HG02759 (cell line): ENCODE measurements around the gene NTNG1.
A peak's percentile ranks its signal among the peaks of the same experiment; 100 is the strongest.

Experiments used
- ATAC-seq: cut with Tn5 transposase; IDR thresholded peaks from one replicate; pipeline ENCODE4 v1.9.1; 2021; ENCODE audit warnings: mild to moderate bottlenecking, moderate library complexity; ENCODE audit not compliant: unreplicated experiment

Gene NTNG1

DNA sequence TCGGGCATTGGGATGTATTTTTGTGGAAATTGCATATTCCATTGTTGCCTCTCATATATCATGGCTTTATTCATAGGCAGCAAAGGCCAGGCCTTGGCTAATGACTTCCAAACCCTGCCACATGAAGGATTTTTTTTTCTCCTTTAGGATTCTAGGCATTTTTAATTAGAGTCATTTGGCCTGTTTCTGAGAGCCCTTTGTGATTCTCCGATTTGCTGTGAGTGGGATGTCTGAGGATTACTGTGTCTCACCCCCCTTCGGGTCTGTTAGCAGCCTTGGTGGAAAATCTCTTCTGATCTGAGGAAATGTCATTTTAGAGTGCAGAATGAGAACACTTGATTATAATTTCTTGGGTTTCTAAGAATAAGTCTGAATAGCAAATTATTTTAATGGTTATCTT, 253.5 kb downstream of the NTNG1 start:
- no peak for ATAC-seq

DNA sequence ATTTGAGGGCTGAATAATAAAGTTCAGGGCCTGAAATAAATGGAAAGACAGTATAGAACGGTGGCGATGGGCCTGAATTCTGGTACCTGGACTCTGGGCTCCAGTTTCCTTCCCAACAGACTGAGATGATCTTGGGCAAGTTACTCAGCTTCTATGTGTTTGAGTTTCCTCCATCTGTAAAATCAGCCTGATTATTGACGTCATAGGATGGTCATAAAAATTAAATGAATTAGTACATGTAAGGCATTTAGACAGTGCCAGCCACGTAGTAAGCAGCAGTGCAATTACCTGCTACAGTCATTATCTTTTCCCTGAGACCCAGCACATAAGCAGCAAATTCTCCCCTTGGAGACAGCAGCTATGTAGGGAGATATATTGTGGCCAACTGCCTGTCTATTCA, 260.9 kb downstream of the NTNG1 start:
- no peak for ATAC-seq

DNA sequence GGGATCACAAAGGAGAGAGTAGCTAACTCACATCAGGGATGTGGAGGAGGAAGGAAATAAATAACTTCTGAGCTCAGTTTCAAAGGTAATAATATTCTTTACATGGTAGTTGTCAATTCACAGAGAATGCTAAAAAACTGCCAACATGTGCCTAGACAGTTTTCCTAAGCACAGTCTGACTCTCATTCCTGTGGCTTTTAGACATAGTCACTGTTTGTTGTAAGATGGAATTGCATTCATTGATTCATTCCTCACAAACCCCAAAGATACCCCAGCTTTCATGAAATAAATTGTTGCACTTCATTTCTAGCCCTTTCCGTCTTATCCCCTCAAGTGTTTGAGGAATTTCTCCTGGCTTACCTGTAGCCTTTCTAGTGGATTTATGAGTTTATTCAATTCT, 263.9 kb downstream of the NTNG1 start:
- no peak for ATAC-seq

DNA sequence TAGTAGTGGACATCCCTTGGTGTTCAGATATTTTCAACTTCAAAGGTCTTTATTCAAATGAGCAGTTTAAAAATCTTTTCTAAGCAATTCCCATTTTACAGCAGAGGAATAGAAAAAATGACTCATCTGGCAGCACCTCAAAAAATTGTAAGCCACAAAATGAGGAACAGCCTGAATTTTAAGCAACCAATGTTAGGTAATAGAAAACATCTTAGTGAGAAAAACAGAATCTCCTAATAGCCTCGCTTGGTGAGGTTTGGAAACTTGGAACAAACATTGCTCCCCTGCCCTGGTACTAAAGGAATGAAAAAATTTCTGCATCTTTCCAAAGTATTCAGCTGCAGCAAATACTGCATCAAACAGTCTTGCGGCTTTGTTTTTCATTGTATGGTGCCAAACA, 264.4 kb downstream of the NTNG1 start:
- no peak for ATAC-seq

DNA sequence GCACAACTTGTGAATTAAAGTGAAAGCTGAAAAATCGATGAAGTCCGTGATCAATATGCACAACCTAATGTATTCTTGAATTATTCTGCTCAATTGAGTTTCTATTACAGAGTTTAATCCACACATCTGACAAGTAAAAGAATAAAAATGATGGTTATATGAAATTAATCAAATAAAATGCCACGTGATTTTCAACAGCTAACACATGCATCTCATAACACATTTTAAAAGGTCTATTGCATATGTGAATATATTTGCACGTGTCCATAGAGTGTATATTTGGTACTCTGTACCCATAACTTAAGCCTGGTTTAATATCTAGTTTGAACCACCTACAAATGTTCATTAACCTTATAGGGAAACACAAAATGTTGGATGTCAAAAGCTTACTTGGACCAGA, 266.2 kb downstream of the NTNG1 start:
- no peak for ATAC-seq

DNA sequence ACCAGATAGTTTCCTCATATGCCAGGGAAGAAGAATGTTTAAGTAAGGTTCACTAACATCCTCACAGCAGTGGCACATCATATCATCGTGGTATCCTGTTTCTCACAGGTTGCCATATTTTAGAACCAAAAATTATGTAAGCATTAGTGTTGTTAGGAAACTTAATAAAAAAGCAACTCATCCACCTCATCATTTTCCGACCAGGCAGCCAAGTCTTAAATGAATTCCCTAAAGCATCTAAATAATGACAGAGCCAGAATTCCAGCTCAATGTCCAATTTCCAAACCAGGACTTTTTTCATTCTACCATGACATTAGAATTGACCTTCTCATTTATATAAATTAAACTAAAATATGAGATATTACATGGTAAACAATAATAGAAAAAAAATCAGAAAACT, 272.7 kb downstream of the NTNG1 start:
- ATAC-seq: no peak

DNA sequence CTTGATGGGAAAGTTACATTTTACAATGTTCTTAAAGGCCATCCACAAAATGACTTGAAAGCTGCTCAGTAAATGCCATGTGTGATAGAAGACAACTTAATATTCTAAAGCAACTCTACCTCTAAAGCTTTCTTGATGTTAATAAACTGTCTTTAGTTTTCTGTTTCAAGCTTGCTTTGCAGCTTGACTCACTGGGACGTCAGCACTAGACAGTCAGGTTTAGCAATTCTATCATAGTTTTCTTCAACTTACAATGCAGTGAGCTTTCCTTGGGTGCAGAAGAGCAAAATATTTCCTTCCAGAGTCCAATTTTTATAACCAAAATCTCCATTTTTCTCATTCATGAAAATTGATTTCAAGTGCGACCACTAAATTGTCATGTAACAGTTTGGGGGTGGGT, 273.1 kb downstream of the NTNG1 start:
- ATAC-seq: no peak

DNA sequence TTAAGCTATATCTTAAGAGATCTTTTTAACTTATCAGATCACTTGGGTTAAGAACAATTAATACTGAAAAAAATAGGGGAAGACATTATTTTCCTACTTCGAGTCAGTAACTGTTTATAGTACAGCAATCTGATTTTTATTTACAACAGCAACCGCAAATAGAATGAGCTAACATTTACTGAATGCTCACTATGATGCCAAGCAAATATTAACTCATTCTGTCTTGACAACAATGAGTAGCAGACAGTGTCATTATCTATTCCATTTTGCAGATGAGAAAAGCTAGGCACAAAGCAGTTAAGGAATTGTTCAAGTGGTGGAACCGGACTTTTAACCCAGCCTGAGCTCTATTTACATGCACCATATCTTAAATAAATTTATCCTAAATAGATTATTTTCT, 273.7 kb downstream of the NTNG1 start:
- ATAC-seq: no peak

DNA sequence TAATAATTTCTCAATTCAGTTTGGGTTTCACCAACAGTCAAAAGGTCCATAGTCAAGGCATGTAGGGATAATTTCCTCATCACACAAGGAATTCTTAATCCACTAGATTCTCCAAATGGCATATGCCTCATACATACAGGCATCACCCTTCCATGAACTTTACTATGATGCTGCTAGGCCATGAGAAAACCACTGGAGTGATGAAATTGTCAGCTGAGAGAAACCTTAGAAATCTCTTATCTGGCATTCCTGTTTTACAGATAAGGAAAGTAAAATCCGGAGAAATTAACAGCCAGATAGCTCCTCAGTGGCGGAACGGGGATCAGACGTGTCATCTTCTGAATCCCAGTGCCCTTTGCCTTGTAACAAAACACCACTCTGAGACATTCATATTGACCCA, 274.4 kb downstream of the NTNG1 start:
- ATAC-seq: no peak

DNA sequence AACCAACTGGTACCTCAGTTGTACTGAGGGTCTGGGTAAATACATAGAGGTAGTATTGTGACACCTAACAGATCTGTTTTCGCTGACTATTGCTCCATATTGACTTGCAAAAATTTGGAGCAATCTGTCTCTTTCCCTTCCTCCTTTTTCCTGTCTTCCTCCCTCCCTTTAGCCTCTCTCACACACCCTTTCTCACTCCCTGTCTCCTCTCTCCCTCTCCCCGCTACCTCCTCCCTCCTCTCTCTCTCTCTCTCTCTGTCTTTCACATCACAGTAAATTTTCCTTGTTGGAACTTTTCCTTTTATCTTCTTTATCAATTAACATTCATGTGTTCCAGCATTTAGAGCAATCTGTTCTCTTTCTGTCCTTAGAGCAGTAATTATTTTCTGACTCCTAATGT, 278.2 kb downstream of the NTNG1 start:
- ATAC-seq: no peak

DNA sequence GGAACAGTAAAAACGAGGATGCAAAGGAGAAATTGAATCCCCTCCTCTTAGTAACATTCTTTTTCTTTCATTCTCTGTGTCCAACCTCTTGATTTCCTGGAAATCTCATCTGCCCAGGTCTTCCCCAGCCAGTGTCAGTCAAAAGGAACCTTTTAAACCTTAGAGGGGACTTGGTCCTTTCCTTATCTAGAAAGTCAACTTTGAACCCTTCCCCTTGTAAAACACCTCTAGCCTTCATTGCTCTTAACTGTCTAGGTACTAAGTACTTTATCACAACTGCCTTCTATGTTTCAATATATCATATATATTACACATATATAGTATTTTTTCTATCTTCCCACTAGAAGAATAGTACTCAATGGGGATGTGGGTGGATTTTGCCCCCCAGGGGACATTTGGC, 282.1 kb downstream of the NTNG1 start:
- ATAC-seq: no peak

DNA sequence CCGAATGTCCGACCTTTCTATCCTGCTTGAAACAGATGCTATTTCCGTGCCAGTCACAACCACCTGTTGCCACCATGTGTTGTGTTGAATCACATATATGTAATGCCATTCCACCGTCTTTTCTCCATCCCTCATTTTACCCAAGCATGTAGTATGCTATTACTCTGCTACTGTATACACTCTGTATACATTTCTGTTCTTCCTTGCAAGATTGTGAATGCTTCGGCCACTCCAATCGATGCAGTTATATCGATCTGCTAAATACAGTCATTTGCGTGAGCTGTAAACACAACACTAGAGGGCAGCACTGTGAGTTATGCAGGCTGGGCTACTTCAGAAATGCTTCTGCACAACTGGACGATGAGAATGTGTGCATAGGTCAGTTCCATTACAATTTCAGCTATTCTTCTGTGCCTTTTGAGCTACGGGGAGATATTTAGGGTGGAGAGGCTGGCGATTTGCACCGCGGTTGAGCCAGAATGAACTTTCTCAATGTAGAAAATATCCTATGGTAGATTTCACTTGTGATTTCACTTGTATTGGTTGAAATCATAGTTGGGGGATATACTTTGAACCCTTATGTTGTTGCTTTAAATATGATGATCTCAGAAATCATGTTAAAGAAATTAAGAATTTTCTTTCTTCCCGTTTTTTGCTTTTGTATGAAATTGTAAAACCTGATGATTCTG, 289.8 kb downstream of the NTNG1 start:
- peak; percentile 94 for ATAC-seq

DNA sequence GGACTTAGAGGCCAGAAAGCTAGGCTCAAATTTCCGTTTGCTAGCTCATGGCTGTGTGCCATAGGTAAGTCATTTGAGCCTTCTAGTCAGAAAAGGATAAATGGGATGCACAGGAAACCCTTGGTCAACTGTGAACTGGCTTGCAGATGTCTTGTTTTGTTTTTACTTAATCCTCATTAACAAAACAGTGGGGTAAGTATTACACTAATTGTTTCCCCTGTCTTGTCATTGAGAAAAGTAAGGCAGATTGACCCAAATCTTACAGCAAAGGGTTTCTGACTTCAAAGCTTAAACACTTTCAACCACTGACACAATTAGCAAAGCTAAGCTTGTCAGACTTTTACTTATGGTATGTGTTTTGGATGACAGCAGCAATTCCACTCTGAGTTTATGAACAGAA, 291.3 kb downstream of the NTNG1 start:
- ATAC-seq: no peak

DNA sequence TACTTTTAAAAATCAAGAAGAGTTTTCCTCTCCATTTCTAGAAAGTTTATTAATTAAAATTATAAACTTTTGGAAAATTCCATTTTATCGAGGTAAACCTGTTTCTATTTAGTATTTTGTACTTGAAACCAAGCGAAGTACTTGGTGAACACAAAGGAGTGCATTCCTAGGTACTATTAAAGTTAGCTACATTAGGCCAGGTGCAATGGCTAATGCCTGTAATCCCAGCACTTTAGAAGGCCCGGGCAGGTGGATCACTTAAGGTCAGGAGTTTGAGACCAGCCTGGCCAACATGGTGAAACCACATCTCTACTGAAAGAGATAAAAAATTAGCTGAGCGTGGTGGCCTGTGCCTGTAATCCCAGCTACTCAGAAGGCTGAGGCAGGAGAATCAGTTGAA, 292.2 kb downstream of the NTNG1 start:
- ATAC-seq: no peak

DNA sequence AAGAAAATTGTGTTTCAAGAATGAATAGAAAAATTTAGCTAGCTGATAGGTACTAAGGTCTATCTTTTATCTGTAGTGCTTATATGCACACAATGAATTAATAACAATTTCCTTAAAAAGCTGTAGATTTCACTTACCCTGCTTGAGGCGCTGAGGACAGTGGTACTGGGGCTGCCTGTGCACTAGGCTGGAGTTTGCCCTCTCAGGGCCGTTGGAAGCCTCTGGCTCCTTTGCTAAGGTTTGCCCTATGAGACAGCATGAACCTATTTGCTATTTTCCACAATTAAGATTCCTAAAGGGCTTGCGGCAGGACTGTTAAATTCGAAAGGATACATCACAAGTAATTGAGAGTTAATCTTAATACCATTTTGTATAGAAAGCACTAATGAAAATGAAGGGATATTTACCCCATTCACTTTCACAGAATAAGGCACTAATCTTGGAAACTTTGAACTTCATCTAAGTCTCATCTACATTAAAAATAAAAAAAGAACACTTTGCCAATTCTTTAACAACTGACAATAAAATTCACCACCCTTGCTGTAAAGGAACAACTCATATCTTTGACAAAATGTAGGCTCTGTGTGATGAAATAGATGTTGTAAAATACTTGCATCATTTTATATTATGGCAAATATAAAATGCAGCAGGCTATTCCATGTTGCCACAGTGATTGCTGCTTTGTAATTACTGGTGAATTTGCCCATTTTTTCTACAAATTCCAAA, 293.0 kb downstream of the NTNG1 start:
- no peak for ATAC-seq

DNA sequence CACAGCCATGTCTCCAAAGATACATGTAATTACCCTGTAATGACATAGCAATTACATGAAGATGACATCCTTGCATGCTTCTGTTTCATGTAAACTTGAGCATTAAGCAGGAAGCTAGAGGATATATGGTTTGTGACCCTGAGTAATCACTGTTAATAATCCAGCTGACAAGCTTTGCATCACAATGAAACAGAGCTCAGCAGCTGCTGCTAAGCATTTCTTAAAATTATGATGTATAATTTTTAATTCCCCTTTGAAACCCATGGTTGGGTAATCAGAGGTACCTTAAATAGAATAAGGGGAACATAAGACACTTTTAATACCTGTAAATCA, 293.5 kb downstream of the NTNG1 start:
- no peak for ATAC-seq

DNA sequence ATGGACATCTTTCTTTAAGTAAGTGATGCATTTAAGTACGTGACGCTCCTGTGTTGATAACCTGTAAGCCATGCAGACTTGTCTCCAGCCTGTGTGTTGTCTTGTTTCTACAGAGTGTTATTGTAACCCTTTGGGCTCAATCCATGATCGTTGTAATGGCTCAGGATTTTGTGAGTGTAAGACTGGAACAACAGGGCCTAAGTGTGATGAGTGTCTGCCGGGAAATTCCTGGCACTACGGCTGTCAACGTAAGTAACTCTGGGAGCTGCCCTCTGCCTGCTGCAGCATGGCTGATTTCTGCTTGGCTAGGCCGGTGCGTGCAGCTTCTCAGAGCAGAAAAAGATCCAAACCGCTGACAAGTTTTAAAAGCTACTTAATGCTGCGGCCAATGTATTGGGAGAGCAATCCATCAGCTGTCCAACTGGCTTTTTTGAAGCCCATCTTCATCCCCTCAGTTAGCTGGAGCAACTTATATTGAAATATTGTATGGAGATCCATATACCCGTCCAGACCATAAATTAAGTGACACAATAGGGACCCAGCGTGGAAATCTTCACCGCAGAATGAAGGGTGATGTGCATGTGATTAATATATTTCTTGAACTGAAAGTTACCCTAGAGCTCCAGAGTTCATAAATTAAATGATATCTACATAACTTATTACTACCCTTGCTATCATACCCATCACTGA, 295.9 kb downstream of the NTNG1 start:
- ATAC-seq: no peak

DNA sequence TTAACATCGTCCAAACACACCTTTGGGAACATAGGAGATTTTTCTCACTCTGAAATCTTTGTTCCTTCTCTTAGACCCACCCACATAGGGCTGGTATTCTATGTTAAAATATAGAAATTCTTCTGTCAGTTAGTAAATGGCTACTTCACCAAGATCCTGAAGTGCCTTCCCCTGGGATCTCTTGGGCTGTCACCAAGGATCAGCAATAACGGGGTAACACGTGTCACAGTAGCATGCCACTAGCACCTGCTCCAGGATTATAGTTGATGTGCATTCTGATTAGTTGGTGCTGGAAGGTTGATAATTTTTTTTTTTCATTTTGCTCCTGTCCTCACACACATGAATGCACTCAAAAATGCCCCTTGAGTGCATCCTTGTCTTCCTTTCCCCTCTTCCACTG, 298.7 kb downstream of the NTNG1 start:
- no peak for ATAC-seq

DNA sequence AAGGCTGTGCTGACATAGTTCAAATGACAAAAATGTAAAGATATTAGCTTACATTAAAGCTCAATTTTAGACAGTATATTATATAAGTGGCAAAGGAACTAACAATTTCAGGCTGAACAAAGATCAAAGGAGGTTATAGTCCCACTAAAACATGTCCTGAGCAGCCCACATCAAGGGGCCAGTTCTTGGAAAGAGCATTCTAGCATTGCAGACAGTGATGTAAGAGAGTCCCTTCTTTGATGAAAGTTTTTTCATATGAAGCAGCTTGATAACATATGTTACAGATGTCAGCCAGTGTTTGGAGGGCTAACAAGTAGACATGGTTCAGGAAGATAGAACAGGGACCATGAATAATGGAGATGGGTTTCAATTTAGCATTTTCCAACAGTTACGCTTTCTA, 301.7 kb downstream of the NTNG1 start:
- no peak for ATAC-seq

DNA sequence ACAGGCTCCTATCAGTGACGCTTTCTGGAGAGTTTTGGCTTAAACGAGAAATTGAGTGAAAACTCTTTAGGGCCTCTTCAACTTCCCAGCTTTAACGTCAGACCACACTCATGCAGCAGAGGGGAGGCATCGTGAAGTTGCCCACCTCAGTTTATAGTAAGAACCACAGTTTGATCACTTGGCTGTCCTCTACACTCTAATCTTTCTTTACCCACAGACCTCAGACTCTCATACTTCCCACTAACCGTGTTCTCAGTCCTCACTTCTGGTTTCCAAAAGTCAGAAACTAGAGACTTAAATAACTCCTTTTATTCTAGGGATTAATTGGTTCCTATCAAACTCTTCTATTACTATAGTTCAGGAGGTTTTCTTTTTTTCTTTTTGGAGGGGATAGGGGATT, 302.2 kb downstream of the NTNG1 start:
- no peak for ATAC-seq

DNA sequence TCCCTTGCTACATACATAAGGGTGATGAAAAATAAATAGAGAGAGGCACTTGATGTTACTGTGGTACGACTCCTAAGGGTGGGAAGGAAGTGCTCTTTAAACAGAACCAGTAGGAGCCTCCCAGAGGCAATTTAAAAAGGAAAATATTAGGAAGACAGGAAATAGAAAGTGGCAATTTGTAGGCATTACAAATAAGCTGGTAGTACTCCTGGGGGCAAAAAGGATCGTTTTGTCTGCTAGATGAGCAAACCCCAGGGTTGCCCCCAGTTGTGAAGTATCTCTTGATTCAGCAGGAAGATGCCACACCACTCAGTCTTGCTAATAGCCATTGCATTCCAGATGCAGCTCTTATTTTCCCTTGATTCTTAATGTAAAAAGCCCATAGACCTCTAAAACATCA, 303.0 kb downstream of the NTNG1 start:
- no peak for ATAC-seq

DNA sequence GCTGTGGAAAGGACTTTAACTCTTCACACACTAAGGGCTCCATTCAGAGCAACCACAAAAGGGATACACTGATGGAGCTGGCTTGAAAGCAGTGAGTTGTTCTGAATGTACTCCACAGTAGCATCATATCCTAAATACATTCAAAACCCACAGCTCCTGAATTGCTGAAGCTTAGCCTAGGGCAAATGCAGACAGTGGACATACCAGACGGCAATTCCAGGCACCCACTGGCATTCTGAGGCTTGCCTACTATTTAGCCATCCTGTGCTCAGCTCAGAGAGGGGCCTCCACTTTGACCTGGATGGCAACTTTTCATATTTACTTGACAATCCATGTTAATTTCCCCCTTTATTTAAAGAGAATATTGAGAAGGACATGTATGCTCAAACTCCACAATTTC, 303.5 kb downstream of the NTNG1 start:
- no peak for ATAC-seq
